Measurements from ENCODE around the gene HARS2.

DNA sequence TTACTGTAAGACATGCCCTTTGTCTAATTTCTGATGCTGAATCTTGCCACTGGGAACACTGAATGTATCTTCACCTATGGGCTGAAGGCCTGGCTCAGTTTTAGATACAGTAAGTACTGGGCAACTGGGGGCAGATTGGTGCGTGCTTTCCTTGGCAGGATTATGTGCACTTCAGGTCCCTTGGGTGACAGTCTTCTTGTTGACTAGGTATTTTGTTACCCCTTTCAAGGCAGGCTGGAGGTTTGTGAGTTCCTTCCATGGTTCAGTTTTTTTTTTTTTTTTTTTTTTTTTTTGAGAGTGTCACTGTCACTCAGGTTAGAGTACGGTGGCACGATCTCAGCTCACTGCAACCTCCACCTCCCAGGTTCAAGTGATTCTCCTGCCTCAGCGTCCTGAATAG, 16.6 kb downstream of the HARS2 start:
- TF ChIP-seq, protein P1, sequence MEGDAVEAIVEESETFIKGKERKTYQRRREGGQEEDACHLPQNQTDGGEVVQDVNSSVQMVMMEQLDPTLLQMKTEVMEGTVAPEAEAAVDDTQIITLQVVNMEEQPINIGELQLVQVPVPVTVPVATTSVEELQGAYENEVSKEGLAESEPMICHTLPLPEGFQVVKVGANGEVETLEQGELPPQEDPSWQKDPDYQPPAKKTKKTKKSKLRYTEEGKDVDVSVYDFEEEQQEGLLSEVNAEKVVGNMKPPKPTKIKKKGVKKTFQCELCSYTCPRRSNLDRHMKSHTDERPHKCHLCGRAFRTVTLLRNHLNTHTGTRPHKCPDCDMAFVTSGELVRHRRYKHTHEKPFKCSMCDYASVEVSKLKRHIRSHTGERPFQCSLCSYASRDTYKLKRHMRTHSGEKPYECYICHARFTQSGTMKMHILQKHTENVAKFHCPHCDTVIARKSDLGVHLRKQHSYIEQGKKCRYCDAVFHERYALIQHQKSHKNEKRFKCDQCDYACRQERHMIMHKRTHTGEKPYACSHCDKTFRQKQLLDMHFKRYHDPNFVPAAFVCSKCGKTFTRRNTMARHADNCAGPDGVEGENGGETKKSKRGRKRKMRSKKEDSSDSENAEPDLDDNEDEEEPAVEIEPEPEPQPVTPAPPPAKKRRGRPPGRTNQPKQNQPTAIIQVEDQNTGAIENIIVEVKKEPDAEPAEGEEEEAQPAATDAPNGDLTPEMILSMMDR (IDR thresholded peaks at IDR 0.05): no peak
- no peak for TF ChIP-seq POLR2A (IDR thresholded peaks at IDR 0.05)
